ENCODE results near the gene TRPM3. TPM values are rescaled to one million over a fixed set of nuclear protein-coding genes. Genes with fewer than 3 reads are reported as not detected.

Gene TRPM3
- total RNA-seq, 4 donors from 2014 or later: under 0.01 to 0.26 (median under 0.01) TPM

DNA sequence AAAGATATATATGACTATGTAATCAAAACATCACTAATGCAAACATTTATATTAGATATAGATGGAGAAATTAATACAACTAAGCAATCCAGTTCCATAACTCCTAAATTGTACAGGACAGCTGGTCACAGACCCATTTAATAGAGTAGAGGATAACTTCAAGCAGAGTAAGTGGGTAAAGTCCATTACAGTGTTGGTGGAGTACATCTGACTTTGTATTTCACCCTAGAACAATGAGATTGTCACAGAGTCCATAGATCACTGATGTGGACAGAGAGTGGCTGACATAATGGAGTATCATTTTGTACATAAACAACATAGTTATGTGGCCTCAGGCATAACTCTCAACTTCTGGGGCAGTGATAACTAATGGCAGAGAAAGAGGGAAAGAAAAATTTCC lies 439.1 kb downstream of the TRPM3 start:
- Histone ChIP-seq H3K36me3 (no peaks in the 10 kb centered on the region), H3K9me3 (no peaks in the 10 kb centered on the region), H3K27ac (no peak overlapping the region), H3K4me3 (no peak overlapping the region), H3K27me3 (no peaks in the 10 kb centered on the region), H3K4me1 (no peaks in the 10 kb centered on the region)
- DNase-seq: no peak
- intact Hi-C loops (cut with DNase I): no loop called here
- TF ChIP-seq, protein P1, sequence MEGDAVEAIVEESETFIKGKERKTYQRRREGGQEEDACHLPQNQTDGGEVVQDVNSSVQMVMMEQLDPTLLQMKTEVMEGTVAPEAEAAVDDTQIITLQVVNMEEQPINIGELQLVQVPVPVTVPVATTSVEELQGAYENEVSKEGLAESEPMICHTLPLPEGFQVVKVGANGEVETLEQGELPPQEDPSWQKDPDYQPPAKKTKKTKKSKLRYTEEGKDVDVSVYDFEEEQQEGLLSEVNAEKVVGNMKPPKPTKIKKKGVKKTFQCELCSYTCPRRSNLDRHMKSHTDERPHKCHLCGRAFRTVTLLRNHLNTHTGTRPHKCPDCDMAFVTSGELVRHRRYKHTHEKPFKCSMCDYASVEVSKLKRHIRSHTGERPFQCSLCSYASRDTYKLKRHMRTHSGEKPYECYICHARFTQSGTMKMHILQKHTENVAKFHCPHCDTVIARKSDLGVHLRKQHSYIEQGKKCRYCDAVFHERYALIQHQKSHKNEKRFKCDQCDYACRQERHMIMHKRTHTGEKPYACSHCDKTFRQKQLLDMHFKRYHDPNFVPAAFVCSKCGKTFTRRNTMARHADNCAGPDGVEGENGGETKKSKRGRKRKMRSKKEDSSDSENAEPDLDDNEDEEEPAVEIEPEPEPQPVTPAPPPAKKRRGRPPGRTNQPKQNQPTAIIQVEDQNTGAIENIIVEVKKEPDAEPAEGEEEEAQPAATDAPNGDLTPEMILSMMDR (IDR thresholded peaks at IDR 0.05): no peak
- TF ChIP-seq POLR2A (IDR thresholded peaks at IDR 0.05): no peak

DNA sequence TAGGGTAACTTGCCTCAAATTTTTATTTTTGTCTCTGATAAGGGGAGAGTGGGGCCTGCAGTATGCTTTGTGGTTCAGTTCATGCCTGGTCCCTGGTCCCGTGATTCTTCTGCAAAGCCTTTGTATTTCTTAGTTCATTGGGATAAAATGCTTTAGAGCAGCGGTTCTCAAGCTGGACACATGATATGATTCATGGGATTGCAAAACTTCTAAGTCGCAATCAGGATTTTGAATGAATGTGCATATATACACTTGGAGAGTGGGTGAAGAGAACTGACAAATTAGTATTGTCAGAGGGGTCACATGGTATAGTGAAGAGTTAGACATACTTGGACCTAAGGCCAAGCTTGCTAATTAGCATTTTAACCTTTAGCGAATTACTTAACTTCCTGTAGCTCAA lies 441.6 kb downstream of the TRPM3 start:
- no peak overlapping the region for H3K27ac ChIP-seq
- no peaks in the 10 kb centered on the region for H3K27me3 ChIP-seq
- intact Hi-C loops (cut with DNase I): no loop called here
- WGBS, 2 donors: 66 to 78% methylated on average over 4 of the region's 4 CpGs
- H3K4me1 ChIP-seq: no peaks in the 10 kb centered on the region
- H3K36me3 ChIP-seq: no peaks in the 10 kb centered on the region
- TF ChIP-seq POLR2A (IDR thresholded peaks at IDR 0.05): no peak
- TF ChIP-seq, protein P1 (IDR thresholded peaks at IDR 0.05): no peak
- no peak for DNase-seq
- H3K4me3 ChIP-seq: no peak overlapping the region
- no peaks in the 10 kb centered on the region for H3K9me3 ChIP-seq

DNA sequence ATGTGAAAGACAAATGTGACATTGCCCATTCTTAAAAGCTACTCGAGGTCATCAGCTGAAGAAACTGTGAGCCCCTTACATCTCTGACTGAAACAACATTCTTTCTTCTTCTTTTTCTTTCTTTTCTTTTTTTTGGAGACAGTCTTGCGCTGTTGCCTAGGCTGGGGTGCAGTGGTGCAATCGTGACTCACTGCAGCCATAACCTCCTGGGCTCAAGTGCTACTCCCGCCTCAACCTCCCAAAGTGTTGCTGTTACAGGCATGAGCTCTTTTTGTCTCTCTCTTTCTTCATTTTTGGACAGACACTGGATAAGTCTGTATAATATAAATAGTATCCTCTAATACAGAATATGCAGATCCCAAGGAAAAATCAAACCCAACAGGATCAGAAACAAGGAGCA lies 443.3 kb downstream of the TRPM3 start:
- no peak for DNase-seq
- 67 to 84% methylated on average over 4 of the region's 4 CpGs for WGBS, 2 donors
- TF ChIP-seq, protein P1 (IDR thresholded peaks at IDR 0.05): no peak
- TF ChIP-seq POLR2A (IDR thresholded peaks at IDR 0.05): no peak

DNA sequence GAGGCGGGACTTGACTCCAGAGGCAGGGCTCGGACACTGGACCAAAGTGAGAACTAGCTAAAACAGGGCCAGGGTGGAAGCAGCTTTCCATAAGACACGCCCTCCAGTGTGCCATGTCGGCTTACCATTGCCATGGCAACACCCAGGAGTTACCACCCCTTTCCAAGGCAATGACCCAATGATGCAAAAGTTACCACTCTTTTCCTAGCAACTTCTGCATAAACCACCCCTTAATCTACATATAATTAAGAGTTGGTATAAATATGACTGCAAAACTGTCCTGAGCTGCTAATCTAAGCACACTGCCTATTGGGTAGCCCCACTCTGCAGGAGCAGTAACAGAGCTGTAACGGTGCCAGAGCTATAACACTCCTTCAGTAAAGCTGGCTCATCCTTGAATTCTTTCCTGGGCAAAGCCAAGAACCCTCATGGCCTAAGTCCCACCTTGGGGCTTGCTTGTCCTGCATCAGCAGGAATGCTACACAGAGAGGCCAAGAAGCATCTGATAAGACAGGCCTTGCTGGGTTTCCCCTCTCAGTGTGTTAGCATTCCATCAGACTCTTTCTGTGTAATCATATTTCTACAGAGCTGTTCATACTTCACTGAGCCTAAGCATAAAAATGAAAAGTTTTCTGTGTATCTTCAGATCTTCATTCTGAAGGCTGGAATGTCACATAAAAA lies 444.2 kb downstream of the TRPM3 start:
- Histone ChIP-seq H3K27ac (no peak overlapping the region), H3K4me1 (no peaks in the 10 kb centered on the region), H3K9me3 (no peaks in the 10 kb centered on the region), H3K36me3 (no peaks in the 10 kb centered on the region), H3K4me3 (no peak overlapping the region), H3K27me3 (no peaks in the 10 kb centered on the region)
- no peak for DNase-seq
- intact Hi-C loops (cut with DNase I): no loop called here
- 76 to 86% methylated on average over 5 of the region's 5 CpGs for WGBS, 2 donors
- TF ChIP-seq POLR2A (IDR thresholded peaks at IDR 0.05): no peak
- TF ChIP-seq, protein P1 (IDR thresholded peaks at IDR 0.05): no peak

More for the DNA sequence above, 443.3 kb downstream of the TRPM3 start:
- no peak overlapping the region for H3K4me3 ChIP-seq
- intact Hi-C loops (cut with DNase I): no loop called here
- H3K9me3 ChIP-seq: no peaks in the 10 kb centered on the region
- H3K4me1 ChIP-seq: no peaks in the 10 kb centered on the region
- H3K27me3 ChIP-seq: no peaks in the 10 kb centered on the region
- no peak overlapping the region for H3K27ac ChIP-seq
- no peaks in the 10 kb centered on the region for H3K36me3 ChIP-seq

DNA sequence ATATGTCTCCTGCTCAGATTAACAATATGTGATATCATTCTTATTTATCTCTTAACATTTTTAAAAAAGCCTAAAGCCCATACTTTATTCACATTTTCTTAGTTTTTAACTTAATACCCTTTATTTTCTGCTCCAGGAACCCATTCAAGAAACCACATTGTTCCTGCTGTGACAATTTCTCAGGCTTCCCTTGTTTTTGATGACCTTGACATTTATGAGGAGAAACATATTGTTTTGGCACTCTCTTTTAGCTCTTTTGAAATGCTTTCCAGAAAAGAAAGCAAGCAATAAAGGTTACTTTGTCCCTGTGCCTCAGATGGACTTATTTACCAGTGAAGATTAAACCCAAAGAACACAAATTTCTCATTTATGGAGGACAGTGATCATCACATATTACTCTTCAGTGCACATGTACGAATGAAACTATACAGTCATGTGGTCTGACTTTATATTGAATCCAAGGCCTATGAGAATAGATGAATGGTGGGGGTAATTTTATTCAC lies 445.5 kb downstream of the TRPM3 start:
- WGBS, 2 donors: 71 to 90% methylated on average over 1 of the region's 1 CpG

More for the DNA sequence above, 445.5 kb downstream of the TRPM3 start:
- Histone ChIP-seq H3K27me3 (no peaks in the 10 kb centered on the region), H3K4me3 (no peak overlapping the region), H3K27ac (no peak overlapping the region), H3K36me3 (no peaks in the 10 kb centered on the region), H3K4me1 (no peaks in the 10 kb centered on the region), H3K9me3 (no peaks in the 10 kb centered on the region)
- no peak for DNase-seq
- TF ChIP-seq POLR2A (IDR thresholded peaks at IDR 0.05): no peak
- TF ChIP-seq, protein P1 (IDR thresholded peaks at IDR 0.05): no peak
- intact Hi-C loops (cut with DNase I): no loop called here

All from esophagus squamous epithelium (tissue), 5 donors.